Measurements from ENCODE around the gene PHOSPHO2. TPM values are rescaled to one million over a fixed set of nuclear protein-coding genes. Genes with fewer than 3 reads are reported as not detected.

Gene PHOSPHO2
- total and polyA plus RNA-seq, 2 experiments from 2014 or later = 8.3 to 8.7 TPM

DNA sequence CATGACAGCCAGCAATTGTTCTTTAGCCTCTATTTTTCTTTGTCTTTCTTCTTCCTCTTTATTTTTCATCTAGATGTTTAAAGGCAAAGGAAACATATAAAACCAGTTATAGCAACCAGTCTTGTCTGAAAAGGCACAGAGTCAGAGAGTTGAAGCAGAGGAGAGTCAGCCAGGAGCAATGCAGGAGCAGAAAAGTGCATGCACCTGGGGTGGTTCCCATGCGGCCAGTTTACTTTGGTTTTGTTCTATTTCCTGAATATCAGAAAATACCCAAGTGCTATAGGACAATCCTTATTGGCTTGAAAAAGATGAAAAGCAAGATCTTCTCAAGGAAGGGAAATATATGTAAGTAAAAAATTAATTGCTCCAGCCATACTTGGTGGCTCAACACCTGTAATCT, 45.0 kb upstream of the PHOSPHO2 start:
- DNase-seq (ENCODE audit: low spot score) (no peak), ATAC-seq (no peak)
- no peaks in the 10 kb centered on the region for H3K4me1 ChIP-seq (ENCODE audit: insufficient read depth)
- no peak overlapping the region for H2AFZ ChIP-seq
- H3F3A ChIP-seq (replicated peaks; ENCODE audit: low read depth) = no peaks in the 10 kb centered on the region
- TF ChIP-seq, protein P1, sequence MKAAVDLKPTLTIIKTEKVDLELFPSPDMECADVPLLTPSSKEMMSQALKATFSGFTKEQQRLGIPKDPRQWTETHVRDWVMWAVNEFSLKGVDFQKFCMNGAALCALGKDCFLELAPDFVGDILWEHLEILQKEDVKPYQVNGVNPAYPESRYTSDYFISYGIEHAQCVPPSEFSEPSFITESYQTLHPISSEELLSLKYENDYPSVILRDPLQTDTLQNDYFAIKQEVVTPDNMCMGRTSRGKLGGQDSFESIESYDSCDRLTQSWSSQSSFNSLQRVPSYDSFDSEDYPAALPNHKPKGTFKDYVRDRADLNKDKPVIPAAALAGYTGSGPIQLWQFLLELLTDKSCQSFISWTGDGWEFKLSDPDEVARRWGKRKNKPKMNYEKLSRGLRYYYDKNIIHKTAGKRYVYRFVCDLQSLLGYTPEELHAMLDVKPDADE (IDR thresholded peaks at IDR 0.05) = no peak
- TF ChIP-seq NANOG (IDR thresholded peaks at IDR 0.05; ENCODE audit: borderline replicate concordance) = no peak
- TF ChIP-seq, protein P2, sequence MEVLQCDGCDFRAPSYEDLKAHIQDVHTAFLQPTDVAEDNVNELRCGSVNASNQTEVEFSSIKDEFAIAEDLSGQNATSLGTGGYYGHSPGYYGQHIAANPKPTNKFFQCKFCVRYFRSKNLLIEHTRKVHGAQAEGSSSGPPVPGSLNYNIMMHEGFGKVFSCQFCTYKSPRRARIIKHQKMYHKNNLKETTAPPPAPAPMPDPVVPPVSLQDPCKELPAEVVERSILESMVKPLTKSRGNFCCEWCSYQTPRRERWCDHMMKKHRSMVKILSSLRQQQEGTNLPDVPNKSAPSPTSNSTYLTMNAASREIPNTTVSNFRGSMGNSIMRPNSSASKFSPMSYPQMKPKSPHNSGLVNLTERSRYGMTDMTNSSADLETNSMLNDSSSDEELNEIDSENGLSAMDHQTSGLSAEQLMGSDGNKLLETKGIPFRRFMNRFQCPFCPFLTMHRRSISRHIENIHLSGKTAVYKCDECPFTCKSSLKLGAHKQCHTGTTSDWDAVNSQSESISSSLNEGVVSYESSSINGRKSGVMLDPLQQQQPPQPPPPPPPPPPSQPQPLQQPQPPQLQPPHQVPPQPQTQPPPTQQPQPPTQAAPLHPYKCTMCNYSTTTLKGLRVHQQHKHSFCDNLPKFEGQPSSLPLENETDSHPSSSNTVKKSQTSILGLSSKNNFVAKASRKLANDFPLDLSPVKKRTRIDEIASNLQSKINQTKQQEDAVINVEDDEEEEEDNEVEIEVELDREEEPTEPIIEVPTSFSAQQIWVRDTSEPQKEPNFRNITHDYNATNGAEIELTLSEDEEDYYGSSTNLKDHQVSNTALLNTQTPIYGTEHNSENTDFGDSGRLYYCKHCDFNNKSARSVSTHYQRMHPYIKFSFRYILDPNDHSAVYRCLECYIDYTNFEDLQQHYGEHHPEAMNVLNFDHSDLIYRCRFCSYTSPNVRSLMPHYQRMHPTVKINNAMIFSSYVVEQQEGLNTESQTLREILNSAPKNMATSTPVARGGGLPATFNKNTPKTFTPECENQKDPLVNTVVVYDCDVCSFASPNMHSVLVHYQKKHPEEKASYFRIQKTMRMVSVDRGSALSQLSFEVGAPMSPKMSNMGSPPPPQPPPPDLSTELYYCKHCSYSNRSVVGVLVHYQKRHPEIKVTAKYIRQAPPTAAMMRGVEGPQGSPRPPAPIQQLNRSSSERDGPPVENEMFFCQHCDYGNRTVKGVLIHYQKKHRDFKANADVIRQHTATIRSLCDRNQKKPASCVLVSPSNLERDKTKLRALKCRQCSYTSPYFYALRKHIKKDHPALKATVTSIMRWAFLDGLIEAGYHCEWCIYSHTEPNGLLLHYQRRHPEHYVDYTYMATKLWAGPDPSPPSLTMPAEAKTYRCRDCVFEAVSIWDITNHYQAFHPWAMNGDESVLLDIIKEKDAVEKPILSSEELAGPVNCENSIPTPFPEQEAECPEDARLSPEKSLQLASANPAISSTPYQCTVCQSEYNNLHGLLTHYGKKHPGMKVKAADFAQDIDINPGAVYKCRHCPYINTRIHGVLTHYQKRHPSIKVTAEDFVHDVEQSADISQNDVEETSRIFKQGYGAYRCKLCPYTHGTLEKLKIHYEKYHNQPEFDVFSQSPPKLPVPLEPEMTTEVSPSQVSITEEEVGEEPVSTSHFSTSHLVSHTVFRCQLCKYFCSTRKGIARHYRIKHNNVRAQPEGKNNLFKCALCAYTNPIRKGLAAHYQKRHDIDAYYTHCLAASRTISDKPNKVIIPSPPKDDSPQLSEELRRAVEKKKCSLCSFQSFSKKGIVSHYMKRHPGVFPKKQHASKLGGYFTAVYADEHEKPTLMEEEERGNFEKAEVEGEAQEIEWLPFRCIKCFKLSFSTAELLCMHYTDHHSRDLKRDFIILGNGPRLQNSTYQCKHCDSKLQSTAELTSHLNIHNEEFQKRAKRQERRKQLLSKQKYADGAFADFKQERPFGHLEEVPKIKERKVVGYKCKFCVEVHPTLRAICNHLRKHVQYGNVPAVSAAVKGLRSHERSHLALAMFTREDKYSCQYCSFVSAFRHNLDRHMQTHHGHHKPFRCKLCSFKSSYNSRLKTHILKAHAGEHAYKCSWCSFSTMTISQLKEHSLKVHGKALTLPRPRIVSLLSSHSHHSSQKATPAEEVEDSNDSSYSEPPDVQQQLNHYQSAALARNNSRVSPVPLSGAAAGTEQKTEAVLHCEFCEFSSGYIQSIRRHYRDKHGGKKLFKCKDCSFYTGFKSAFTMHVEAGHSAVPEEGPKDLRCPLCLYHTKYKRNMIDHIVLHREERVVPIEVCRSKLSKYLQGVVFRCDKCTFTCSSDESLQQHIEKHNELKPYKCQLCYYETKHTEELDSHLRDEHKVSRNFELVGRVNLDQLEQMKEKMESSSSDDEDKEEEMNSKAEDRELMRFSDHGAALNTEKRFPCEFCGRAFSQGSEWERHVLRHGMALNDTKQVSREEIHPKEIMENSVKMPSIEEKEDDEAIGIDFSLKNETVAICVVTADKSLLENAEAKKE (CRISPR knock-in tag; IDR thresholded peaks at IDR 0.05) = no peak
- TF ChIP-seq STAT1 (IDR thresholded peaks at IDR 0.05; ENCODE audit: unreplicated experiment) = no peak
- TF ChIP-seq, protein P3, sequence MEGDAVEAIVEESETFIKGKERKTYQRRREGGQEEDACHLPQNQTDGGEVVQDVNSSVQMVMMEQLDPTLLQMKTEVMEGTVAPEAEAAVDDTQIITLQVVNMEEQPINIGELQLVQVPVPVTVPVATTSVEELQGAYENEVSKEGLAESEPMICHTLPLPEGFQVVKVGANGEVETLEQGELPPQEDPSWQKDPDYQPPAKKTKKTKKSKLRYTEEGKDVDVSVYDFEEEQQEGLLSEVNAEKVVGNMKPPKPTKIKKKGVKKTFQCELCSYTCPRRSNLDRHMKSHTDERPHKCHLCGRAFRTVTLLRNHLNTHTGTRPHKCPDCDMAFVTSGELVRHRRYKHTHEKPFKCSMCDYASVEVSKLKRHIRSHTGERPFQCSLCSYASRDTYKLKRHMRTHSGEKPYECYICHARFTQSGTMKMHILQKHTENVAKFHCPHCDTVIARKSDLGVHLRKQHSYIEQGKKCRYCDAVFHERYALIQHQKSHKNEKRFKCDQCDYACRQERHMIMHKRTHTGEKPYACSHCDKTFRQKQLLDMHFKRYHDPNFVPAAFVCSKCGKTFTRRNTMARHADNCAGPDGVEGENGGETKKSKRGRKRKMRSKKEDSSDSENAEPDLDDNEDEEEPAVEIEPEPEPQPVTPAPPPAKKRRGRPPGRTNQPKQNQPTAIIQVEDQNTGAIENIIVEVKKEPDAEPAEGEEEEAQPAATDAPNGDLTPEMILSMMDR (conservative IDR thresholded peaks at IDR 0.05; ENCODE audit: low read depth in 2 of 2) = no peak
- TF ChIP-seq CREB1 (CRISPR knock-in tag; IDR thresholded peaks at IDR 0.05; ENCODE audit: low read depth) = no peak
- no peak for TF ChIP-seq ZNF331 (CRISPR knock-in tag; IDR thresholded peaks at IDR 0.05; ENCODE audit: low read depth)
- no peak for TF ChIP-seq EZH2phosphoT487 (IDR thresholded peaks at IDR 0.05; ENCODE audit: unreplicated experiment)
- TF ChIP-seq JUNB (IDR thresholded peaks at IDR 0.05; ENCODE audit: unreplicated experiment) = no peak
- TF ChIP-seq, protein P4, sequence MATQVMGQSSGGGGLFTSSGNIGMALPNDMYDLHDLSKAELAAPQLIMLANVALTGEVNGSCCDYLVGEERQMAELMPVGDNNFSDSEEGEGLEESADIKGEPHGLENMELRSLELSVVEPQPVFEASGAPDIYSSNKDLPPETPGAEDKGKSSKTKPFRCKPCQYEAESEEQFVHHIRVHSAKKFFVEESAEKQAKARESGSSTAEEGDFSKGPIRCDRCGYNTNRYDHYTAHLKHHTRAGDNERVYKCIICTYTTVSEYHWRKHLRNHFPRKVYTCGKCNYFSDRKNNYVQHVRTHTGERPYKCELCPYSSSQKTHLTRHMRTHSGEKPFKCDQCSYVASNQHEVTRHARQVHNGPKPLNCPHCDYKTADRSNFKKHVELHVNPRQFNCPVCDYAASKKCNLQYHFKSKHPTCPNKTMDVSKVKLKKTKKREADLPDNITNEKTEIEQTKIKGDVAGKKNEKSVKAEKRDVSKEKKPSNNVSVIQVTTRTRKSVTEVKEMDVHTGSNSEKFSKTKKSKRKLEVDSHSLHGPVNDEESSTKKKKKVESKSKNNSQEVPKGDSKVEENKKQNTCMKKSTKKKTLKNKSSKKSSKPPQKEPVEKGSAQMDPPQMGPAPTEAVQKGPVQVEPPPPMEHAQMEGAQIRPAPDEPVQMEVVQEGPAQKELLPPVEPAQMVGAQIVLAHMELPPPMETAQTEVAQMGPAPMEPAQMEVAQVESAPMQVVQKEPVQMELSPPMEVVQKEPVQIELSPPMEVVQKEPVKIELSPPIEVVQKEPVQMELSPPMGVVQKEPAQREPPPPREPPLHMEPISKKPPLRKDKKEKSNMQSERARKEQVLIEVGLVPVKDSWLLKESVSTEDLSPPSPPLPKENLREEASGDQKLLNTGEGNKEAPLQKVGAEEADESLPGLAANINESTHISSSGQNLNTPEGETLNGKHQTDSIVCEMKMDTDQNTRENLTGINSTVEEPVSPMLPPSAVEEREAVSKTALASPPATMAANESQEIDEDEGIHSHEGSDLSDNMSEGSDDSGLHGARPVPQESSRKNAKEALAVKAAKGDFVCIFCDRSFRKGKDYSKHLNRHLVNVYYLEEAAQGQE (IDR thresholded peaks at IDR 0.05; ENCODE audit: unreplicated experiment) = no peak
- TF ChIP-seq EZH2 (IDR thresholded peaks at IDR 0.05; ENCODE audit: low read depth, unreplicated experiment) = no peak
- TF ChIP-seq ZNF114 (CRISPR knock-in tag; IDR thresholded peaks at IDR 0.05) = no peak
- no peak for TF ChIP-seq POLR2AphosphoS5 (IDR thresholded peaks at IDR 0.05; ENCODE audit: low read depth)
- no peaks in the 10 kb centered on the region for H3K27me3 ChIP-seq (ENCODE audit: insufficient read depth)
- no peaks in the 10 kb centered on the region for H4K20me1 ChIP-seq (replicated peaks; ENCODE audit: insufficient read depth)
- no peaks in the 10 kb centered on the region for H3K9me2 ChIP-seq (ENCODE audit: insufficient read depth)
- no peak overlapping the region for H3K4me2 ChIP-seq
- Mint-ChIP-seq H3K36me3 (ENCODE audit: low read depth) (no peaks in the 10 kb centered on the region), H3K27ac (no peak overlapping the region; the same call in 1 of the 2 replicates), H3K4me3 (no peak overlapping the region), H3K9me3 (no peaks in the 10 kb centered on the region), H3K27me3 (ENCODE audit: insufficient read depth, low read depth, poor library complexity) (no peaks in the 10 kb centered on the region), H3K4me1 (no peaks in the 10 kb centered on the region)
- H3K27ac ChIP-seq (ENCODE audit: low read depth) = no peak overlapping the region
- H3K79me2 ChIP-seq (replicated peaks; ENCODE audit: insufficient read depth) = no peaks in the 10 kb centered on the region
- no peak overlapping the region for H3K4me3 ChIP-seq
- H3K36me3 ChIP-seq (ENCODE audit: insufficient read depth) = no peaks in the 10 kb centered on the region
